Measurements from ENCODE around the gene MAPK9. TPM values are rescaled to one million over a fixed set of nuclear protein-coding genes. Genes with fewer than 3 reads are reported as not detected.
"Not testable (repeated sequence)": the region's sequence is repeated elsewhere in the genome, so short reads cannot be mapped to it uniquely, and the experiment has no call there.

Gene MAPK9
- total RNA-seq, 1 experiment from 2014 or later = 26.6 TPM

GRCh38 chr5:180326989-180327565 lies 35.2 kb upstream of the MAPK9 start:
- no peak for DNase-seq (ENCODE audit: low read depth)

GRCh38 chr5:180324601-180324950 lies 32.7 kb upstream of the MAPK9 start:
- DNase-seq (ENCODE audit: low read depth) = no peak

- DNase-seq (ENCODE audit: low read depth) = no peak
These were observed 32.2 kb upstream of the MAPK9 start for GRCh38 chr5:180323941-180324600.

- DNase-seq (ENCODE audit: low read depth) = no peak
These were observed 31.3 kb upstream of the MAPK9 start for GRCh38 chr5:180323160-180323559.

- no peak for DNase-seq (ENCODE audit: low read depth)
These were observed 26.7 kb upstream of the MAPK9 start for GRCh38 chr5:180318456-180319089.

GRCh38 chr5:180316586-180316985 lies 24.7 kb upstream of the MAPK9 start:
- no peak for DNase-seq (ENCODE audit: low read depth)

GRCh38 chr5:180315762-180316212 lies 23.9 kb upstream of the MAPK9 start:
- DNase-seq (ENCODE audit: low read depth) = peak; percentile 28

- no peak for DNase-seq (ENCODE audit: low read depth)
These were observed 22.0 kb upstream of the MAPK9 start for GRCh38 chr5:180313677-180314505.

GRCh38 chr5:180311216-180311615 lies 19.3 kb upstream of the MAPK9 start:
- no peak for DNase-seq (ENCODE audit: low read depth)

- DNase-seq (ENCODE audit: low read depth) = no peak
These were observed 14.9 kb upstream of the MAPK9 start for GRCh38 chr5:180306796-180307195.

- DNase-seq (ENCODE audit: low read depth) = no peak
These were observed 13.6 kb upstream of the MAPK9 start for GRCh38 chr5:180305481-180305880.

GRCh38 chr5:180304431-180305375 lies 12.8 kb upstream of the MAPK9 start:
- no peak for DNase-seq (ENCODE audit: low read depth)

GRCh38 chr5:180304016-180304292 lies 12.1 kb upstream of the MAPK9 start:
- DNase-seq (ENCODE audit: low read depth) = no peak

- DNase-seq (ENCODE audit: low read depth) = no peak
These were observed 11.5 kb upstream of the MAPK9 start for GRCh38 chr5:180303226-180304015.

- DNase-seq (ENCODE audit: low read depth) = no peak
These were observed 10.4 kb upstream of the MAPK9 start for GRCh38 chr5:180302256-180302655.

GRCh38 chr5:180301253-180301652 lies 9.4 kb upstream of the MAPK9 start:
- no peak for DNase-seq (ENCODE audit: low read depth)

GRCh38 chr5:180299526-180299925 lies 7.6 kb upstream of the MAPK9 start:
- no peak for DNase-seq (ENCODE audit: low read depth)

- not testable (repeated sequence) for DNase-seq (ENCODE audit: low read depth)
These were observed 7.1 kb upstream of the MAPK9 start for GRCh38 chr5:180299014-180299413.

GRCh38 chr5:180297587-180298282 lies 5.9 kb upstream of the MAPK9 start:
- DNase-seq (ENCODE audit: low read depth) = no peak

- no peak for DNase-seq (ENCODE audit: low read depth)
These were observed 4.9 kb upstream of the MAPK9 start for GRCh38 chr5:180296771-180297170.

All from HT1080 (cell line).